ENCODE results near the gene PLEKHH2. TPM values are rescaled to one million over a fixed set of nuclear protein-coding genes. Genes with fewer than 3 reads are reported as not detected.

PLEKHH2 gene
- total and polyA plus RNA-seq, 2 of the 13 experiments (the other 11 are each of a cell fraction or from before 2014, with no cell fraction given), result 1.1 to 3.0 TPM

- peak; percentile 75; the same call in 1 of the 2 replicates for TF ChIP-seq ZNF788 (CRISPR knock-in tag; IDR thresholded peaks at IDR 0.05; ENCODE audit: borderline replicate concordance)
- peak; percentile 90 for TF ChIP-seq KAT8 (CRISPR knock-in tag; IDR thresholded peaks at IDR 0.05)
- TF ChIP-seq ZNF136 (CRISPR knock-in tag; IDR thresholded peaks at IDR 0.05; ENCODE audit: low read depth), result no peak
- TF ChIP-seq ZNF737 (CRISPR knock-in tag; IDR thresholded peaks at IDR 0.05; ENCODE audit: borderline replicate concordance), result no peak
- 0 out of 2 replicates have a peak, but pooled peaks have one; percentile 31 for TF ChIP-seq E2F5 (CRISPR knock-in tag; conservative IDR thresholded peaks at IDR 0.05)
- TF ChIP-seq SETDB1 (CRISPR knock-in tag; IDR thresholded peaks at IDR 0.05; ENCODE audit: borderline replicate concordance), result no peak
- TF ChIP-seq ELF4 (CRISPR knock-in tag; IDR thresholded peaks at IDR 0.05; ENCODE audit: borderline replicate concordance), result no peak
- TF ChIP-seq FOXO1 (CRISPR knock-in tag; IDR thresholded peaks at IDR 0.05), result peak; percentile 43; the same call in 1 of the 2 replicates
- TF ChIP-seq LCORL (IDR thresholded peaks at IDR 0.05), result no peak
- peak; percentile 16; the same call in 1 of the 2 replicates for TF ChIP-seq LCORL (CRISPR knock-in tag; IDR thresholded peaks at IDR 0.05)
- no peak for TF ChIP-seq BHLHE40 (IDR thresholded peaks at IDR 0.05; ENCODE audit: low read length)
- TF ChIP-seq ELF1 (CRISPR knock-in tag; IDR thresholded peaks at IDR 0.05), result peak; percentile 70
- no peak for TF ChIP-seq NCOR1 (IDR thresholded peaks at IDR 0.05; ENCODE audit: borderline replicate concordance, low read length)
- TF ChIP-seq SMYD3 (CRISPR knock-in tag; IDR thresholded peaks at IDR 0.05), result no peak
- peak; percentile 72; the same call in 1 of the 2 replicates for TF ChIP-seq HMGXB3 (CRISPR knock-in tag; IDR thresholded peaks at IDR 0.05; ENCODE audit: borderline replicate concordance)
- TF ChIP-seq AKNA (CRISPR knock-in tag; IDR thresholded peaks at IDR 0.05; ENCODE audit: borderline replicate concordance), result no peak
- no peak for TF ChIP-seq DBP (CRISPR knock-in tag; IDR thresholded peaks at IDR 0.05; ENCODE audit: not compliant biosample characterization)
- TF ChIP-seq KAT2B (IDR thresholded peaks at IDR 0.05; ENCODE audit: borderline replicate concordance, low read depth, low read length), result no peak
- TF ChIP-seq MIER3 (CRISPR knock-in tag; IDR thresholded peaks at IDR 0.05; ENCODE audit: borderline replicate concordance), result peak; percentile 68; the same call in 1 of the 2 replicates
Observed at GRCh38 chr2:43773876-43774613, 137.0 kb downstream of the PLEKHH2 start, which contains the start of gene DYNC2LI1 (continued).
